Glomerular visceral epithelial cell (primary cell): ENCODE measurements around the gene PDE4B.
A peak's percentile ranks its signal among the peaks of the same experiment; 100 is the strongest.

Source experiments
- DNase-seq: peaks from one replicate; pipeline ENCODE4 v3.0.0-alpha.2; 2016; ENCODE audit errors: extremely low spot score

Gene PDE4B

DNA sequence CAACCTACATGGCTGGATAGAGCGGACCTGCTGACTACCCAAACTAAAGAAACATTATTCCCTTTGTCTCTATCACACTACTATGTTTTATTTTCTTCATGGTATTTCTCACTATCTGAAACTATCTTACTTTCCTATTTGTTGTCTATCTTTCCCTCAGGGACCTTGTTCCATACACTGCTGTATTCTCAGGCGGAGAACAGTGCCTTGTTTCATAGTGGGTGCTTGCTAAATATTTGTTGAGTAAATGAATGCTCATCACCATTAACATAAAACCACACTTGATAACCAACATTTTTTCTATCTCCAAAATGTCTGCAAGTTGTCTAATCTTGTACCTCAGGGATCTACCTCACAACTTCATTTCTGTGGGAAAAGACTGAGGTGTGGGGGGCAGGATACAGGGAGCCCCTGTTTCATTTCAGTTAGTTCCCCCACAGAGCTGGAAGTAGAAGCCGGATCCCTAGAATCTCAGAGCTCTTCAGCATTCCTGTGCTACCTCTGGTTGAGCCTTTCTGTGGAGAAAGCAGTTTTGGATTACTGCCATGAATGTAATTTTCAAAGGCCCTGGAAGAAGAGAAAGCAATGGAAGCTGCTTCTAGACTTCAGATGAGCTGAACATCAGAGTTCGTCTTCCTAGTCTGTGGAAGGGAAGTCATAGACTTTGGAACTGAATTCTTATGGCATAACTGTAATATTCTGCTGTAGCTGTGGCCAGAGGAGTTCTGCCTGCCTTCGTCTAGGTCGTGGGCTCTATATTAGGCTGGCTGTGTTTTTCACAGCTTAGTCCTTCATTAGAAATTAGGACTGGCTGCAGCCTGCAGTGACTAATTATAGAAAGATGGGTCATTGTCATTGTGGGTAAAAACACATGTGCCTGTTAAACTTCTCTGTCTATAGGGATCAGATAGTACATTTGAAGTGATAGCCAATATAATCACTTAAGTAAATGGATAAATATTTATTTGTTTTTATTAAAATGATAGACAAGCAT lies 448.1 kb downstream of the PDE4B start:
- DNase-seq = no peak

DNA sequence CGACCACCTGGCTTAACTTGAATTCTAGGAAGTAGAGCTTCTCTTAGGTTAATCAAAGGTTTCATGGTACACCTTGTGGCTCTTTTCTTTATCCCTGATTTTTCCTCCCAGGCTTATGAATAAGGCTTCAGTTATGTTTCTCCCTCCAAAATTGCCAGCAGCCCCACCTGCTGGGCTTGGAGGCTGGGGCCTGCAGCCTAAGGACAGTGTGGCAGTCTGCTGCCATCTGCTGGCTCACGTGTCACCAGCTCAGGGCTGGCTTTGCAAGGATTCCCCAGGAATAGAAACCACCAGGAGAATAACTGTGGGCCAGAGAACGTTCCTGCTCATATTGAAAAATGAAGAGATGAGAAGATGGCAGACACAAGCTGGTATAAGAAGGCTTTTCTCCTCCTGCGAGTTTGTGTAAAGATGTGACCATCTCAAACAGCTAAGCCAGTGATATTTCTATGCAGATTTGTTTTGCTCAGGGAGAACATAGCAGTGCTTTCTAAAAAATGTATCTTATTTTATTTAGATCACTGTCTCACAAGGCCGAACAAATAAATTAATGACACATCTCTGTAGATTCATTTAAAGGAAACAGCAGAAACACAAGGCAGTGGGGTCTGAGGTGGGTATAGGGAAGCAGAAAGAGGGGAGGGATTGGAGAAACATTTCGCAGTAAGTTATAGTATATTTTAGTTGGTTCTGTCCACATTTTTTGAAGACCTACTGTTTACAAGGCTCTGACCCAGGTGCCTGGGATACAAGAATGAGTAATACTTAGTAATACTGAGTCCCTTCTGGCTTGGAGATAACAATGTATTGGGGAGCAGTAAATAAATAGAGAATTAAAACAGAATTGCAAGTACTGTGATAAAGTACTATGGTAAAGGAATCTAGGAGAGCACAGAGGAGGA lies 450.2 kb downstream of the PDE4B start:
- DNase-seq = peak; percentile 85

DNA sequence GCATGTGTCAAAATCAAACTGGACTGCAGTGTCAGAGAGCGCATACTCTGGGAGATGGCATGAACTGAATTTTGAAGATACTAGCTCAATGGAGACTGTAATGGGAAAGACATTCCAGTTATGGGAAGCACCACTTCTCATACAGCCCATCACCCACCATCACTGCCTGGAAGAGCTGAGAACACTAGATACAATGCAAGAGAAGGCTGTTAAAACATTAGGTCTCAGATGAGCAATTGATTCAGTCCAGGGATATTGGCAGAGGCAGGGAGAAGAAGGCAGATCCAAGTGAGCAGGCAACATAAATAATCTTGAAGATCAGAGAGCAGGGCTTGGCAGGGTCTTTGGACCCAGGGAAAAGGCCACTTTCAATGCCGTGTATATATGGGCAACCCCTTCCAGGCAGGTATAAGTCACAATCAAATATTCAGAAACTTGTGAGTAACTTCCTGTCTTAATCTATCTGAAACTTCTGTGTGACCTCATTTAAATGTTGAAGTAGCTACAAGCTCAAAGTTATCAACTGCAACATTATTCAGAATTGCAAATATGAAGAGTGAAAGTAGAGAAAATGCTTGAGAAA lies 450.9 kb downstream of the PDE4B start:
- DNase-seq = no peak

DNA sequence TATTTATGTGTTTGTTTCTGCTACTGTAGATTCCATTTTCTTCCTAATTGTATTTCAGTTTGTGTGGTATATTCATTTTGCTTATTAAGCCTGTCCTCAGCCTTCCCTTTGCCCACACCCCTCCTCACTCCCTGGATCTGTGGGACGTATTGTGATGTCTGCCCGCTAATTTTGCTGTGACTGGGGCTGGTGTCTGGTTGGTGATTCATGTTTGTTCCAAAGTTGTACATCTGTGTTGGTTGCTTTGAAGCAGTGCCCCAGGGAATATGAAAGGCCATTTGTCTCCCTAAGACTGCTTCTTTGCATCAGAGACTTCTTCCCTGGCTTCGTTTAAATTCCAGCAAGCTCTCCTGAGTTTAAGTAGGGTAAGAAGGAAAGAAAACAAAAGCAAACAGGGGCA lies 451.7 kb downstream of the PDE4B start:
- DNase-seq = no peak

DNA sequence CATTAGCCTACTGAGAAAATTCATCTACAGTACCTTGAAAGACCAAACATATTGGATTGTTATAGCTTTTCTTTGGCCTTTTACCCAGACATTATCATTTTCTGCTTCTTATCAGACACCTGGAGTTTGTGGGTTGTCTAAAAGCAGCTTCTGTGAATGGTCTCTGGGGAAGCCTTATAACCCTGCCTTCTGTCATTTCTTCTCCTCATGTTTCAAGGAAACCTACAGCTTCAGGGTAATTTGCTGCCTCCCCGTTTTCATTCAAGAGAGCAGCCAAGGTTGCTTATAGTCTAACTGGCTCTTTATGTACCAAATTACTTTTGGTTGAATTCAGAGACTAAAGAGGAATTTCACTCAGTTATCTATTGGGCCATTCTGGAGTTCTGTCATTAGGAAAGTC lies 453.0 kb downstream of the PDE4B start:
- DNase-seq = no peak

DNA sequence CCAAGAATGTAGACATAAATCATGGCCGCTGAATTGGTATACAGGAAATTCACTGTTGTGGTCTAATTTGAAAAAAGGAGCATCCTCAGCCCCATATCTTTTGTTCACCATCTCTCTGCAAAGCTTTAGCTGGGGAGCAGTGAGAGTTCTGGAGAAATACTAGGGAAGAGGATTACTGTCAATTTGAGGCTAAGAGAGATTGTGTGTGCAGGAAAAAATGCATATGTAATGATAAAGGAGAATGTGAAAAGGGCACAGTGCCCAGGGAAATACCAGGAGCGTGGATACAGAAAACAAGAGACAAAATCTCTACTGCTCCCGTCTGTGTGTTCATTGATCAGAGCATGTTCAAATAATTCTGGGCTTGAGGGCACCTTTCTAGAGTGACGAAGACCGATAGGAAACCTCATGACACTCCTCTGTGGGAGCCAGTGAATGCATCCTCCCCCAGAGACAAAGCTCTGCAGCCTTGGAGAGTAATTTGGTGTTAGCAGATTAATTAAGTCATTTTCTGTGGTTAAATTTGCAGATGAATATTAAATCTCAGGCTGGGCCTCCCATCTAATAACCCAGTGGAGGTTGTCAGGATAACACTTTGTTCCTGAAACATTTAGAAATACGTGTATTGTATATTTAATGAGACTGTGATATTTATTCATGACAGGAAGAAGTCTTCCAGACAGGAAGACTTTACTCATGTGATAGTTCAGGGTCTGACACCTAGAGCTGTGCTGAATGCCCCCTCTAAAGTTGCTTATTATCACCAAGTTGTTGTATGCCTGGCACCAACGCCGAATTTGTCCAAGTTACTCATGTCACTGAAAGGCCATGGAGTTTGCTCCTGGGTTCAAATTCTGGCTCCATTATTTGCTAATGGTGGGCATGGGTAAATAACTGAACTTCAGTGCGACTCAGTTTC lies 453.9 kb downstream of the PDE4B start:
- DNase-seq = no peak

DNA sequence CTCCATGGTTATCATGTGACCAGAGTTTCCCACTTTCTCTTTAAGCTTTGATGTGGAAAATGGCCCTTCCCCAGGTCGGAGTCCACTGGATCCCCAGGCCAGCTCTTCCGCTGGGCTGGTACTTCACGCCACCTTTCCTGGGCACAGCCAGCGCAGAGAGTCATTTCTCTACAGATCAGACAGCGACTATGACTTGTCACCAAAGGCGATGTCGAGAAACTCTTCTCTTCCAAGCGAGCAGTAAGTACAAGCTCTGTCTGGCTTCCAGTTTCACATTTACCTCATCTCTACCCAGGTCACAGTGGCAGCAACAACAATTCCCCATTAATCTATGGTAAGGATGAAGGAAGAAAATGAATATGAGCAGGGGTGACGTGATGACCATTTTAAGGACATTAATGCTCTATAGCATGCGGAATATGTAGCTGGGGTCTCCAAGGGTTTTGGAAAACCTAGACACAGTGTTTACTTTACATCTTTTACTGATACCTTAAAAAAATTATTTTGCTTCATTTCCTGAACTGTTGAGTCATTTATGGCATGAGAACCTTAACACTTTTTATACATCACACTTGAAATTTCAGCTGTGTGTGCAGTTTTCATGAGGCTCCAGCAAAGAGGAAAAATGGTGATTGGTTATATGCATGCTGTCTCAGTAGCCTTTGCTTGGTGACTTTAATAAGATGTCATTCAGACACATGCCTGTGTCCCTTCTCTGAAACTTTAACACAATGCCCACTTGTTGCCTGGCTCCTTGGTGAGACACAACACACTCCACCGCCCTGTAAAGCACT lies 454.9 kb downstream of the PDE4B start:
- DNase-seq = no peak

DNA sequence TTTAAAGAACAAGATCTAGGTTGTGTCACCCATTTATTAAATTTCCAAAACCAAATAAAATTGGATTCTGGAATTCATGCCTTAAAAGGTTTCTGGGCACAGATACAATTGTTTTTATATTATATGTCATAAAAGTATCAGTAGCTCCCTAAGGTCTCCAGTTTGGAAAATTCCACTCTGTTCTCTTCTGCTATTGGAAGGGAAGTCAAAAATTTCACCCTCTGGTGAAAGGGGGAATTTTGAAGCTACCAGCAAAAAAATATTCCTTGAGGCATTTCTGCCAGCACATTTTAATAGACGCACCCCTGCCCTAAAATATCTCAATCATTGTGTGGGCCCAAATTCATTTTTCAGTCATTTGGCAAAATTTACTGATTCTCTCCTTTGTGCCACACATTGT lies 455.6 kb downstream of the PDE4B start:
- no peak for DNase-seq

DNA sequence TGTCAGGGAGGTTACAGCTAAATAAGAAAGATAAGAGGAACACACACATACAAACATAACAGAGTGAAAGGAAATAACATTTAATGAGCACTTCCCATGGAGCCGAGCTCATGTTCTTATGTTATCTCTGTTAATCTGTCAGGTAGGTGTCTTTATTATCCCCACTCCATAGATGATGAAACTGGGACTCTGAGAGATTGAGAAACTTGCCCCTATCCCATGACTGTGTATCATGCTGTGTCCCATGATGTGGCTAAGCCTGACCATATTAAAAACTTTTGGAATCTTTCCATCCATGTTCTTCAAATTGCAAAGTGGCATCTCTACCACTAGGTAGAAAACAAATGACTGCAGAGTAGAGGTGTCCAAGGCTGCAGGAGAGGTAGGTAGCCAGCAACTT lies 456.1 kb downstream of the PDE4B start:
- DNase-seq = no peak

DNA sequence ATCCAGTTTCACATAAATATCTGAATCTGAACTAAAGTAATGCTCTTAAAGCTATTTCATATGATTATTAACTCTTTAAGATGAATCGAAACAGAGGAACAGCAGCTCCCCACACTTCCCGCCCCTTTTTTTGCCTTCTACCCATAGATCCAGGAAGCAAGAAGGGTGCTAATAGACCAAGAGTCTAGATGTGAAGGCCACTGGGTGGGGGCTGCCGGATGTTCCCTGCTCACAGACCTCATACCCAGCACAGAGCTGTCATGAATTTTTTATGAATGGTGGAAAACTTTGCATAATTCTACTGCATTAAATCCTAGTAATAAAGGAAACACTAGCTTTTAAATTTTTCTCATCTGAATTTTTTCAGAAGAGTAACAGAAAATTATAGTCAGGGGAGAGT lies 457.4 kb downstream of the PDE4B start:
- DNase-seq = no peak

DNA sequence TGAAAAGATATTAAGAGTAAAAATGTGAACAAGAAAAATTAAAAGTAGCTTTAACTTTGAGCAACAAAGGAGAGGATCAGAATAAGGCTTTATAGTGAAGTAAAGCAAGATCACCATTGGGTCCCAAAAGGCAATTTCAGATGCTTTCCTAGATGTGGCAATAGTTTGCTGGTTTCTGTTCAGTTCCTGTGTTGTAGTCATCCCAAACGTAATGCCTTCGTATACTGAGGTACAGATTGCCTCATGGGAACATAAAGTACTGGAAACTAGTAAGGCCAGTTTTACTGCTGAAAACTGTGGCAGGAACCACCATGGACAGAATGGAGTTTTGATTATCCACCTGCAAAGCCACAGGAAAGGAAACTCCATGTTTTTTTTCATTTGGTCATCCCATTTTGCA lies 457.8 kb downstream of the PDE4B start:
- DNase-seq = no peak

DNA sequence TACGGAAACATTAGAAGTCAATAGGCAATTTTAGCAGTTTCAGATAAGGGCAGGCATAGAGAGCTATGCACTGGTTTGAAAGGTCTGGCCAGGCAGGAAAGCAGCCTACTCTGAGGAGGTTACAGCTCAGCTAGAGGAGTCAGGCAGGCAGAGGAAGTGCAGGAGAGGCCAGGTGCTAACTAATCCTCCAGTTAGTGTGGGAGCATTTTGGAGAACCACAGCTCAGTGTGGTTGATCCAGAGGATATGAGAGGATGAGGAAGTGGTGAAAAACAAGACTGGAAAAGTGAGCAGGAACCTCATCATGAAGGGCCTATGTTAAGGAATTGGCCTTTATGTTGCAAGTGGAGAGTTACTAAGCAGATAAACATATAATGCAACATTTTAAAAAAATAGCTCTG lies 458.9 kb downstream of the PDE4B start:
- DNase-seq = peak; percentile 16

DNA sequence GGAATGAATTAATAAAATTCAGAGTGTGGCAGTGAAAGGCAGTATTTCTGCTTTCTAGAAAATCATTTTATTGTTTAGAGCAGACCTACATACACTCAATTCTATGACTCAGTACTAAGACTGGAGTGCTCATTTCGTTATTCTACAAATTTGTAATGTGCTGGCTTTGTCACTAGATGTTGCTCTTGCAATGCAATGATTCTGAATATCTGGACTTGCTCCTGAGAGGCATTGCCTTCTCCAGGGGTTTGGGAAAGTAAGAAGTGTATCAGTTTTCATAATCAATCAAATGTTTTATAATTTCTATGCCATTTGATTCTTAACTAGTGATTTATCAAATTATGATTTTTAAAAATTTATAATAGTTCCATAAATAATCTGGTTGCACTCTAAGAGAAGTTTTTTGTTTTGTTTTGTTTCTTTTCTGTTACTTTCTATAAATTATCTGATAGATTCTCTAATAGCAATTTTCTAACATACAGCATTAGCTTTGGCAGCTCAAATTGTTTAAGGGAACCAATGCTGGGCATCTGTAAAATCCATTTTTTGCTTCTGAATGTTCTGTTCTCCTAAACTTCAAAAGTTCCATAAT lies 460.7 kb downstream of the PDE4B start:
- DNase-seq = peak; percentile 62

DNA sequence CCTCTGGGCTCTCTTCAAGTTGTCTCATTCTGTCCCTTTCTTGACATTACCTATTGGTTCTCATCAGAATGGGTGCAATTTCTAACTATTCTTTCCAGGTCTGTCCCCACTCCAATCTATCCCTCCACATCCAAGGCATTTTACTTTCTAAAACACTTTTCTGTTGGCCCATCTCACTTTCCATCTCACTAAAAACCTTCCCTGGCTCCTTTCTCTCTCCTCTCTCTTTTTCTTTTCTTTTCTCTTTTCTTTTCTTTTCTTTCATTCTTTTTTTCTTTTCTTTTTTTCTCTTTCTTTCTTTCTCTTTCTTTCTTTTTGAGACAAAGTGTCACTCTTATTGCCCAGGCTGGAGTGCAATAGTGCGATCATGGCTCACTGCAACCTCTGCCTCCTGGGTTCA lies 462.1 kb downstream of the PDE4B start:
- no peak for DNase-seq

DNA sequence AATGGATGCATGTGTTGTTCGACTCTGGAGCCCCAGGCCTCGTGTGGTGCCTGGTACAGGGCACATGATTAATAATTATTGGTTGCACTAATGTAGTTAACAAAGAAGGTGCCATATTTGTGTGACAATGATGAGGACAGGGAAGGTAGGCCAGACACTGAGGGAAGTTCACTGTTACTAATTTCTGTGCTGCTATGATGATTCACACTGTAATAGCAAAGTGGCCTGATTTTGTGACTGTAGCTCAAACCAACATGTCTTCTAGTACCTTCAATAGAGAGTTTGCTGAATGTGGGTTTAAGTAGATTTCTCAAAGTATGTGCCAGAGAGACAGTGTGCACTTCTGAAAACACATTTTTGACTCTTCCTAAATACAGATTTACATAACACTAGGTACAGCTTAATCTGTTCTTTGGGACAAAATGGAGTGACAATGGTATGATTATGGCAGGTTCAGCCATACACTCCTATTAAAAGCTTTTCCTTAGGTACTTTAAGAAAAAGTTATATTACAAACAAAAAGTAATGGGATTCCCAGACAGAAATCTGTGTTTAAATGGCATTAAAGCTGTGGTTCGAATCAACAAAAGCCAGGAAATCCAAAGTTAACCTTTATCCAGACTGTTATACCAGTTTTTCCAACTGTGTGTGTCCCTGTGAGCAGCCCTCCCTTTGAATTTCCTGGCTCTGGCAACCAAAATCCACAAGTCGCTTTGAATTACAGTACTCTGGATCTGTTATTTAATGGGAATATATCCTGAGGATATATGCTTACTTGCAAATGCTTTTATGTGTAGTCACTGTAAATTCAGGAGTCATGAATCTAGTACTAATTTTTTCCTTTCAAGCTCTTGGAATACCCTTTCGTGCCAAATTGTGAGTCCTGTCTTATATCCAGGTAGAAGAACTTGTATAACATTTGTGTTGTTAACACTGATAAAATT lies 464.2 kb downstream of the PDE4B start:
- DNase-seq = no peak

DNA sequence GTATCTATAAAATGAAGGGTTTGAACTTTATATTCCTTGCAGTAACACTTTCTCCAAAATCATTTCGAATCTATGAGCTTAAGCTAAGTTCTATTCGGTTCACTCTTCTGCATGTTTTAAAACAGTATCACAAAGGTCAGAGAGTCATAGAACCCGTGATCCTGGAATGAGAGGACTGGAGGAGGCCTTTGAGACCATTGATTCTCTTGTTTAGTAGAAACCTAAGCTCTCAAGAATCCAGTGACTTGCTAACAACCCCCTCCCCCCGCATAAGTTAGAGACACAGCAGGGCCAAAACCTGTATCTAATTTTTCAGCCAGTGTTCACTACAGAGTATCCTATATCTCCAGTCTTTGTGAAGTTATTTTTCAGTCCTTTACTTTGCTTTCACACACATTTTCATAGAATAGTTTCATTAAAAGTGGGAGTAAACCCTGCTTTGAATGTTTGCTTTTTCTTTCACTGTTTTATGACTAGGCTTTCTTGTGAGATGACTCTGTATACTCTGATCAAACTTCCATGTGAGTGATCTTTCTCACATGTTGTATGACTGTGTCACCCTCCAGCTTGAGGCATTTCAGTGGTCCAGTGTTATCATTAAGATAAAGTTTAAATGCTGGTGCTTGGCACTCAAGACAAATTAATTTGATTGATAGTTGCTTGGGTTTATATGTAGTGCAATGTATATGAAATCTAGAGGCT lies 465.9 kb downstream of the PDE4B start:
- no peak for DNase-seq

DNA sequence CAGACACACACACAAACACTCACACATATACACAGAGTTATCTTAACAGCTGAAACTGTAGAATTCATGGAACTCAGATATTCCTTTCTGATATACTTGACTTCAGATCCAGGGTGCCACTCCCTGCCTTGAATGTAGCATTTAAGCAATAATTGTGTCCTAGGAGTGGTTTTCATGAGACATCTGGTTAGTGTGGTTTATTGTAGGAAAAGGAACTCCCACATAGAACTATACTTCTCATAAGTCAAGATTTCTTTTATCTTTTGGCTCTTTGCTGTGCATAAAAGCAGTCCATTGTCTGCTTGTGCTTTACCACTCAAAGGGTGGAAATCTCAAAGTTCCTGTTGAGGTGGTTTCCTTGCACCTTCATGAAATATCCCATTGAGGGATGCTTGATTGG lies 468.7 kb downstream of the PDE4B start:
- DNase-seq = no peak
